Astrocyte of the spinal cord (primary cell): ENCODE measurements around the gene JMJD1C.

Experiments used
- DNase-seq: peaks from one replicate; pipeline ENCODE4 v3.0.0; 2011; ENCODE audit warnings: low read depth, low spot score
- H3K4me3 ChIP-seq: 2 replicates; pipeline ENCODE4 v1.5.1; 2011; ENCODE audit warnings: low read depth, mild to moderate bottlenecking, low read length, moderate library complexity
- in situ Hi-C: cut with HindIII; loops from 2 replicates; pipeline ENCODE4 v1.10.0; 2017; ENCODE audit warnings: low sequenced_read_pairs
- TF ChIP-seq, protein P1 (sequence below): IDR thresholded peaks from 2 replicates; pipeline ENCODE4 v1.5.1; 2012; ENCODE audit warnings: low read depth, mild to moderate bottlenecking, low read length, inconsistent platforms

JMJD1C gene

DNA sequence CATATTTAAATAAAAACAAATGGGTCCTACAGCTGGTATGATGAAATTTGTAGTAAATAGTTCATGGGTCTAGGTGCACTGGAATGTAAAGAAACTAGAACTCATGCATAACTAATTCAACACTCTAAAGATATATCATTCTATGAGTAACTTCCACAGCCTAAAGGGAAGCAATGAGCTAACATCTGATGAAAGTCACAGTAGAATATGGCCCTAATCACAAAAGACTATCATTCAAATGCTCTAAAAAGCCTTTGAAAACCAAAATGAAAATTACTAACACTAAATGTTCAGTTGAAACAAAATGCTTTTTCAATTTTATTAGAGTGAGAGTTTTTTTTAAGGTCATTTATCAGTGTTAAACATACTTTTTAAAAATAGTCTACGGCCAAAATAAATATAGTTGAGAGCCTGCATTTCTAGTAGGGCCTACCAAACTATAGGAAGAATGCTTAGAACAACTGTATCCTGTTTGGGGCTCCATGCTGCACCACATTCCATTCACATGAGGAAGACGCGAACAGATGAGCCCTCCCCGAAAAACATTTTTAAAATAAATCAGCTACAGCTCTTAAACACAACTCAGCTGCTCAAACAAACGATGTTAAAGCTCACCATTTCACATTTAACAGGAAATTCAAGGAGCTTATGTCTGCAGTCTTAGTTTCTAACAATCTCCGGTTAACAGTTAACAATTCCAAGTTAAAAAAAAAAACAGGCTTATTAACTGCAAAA lies 198.2 kb downstream of the JMJD1C start:
- peak; percentile 89 for DNase-seq
- TF ChIP-seq, protein P1, sequence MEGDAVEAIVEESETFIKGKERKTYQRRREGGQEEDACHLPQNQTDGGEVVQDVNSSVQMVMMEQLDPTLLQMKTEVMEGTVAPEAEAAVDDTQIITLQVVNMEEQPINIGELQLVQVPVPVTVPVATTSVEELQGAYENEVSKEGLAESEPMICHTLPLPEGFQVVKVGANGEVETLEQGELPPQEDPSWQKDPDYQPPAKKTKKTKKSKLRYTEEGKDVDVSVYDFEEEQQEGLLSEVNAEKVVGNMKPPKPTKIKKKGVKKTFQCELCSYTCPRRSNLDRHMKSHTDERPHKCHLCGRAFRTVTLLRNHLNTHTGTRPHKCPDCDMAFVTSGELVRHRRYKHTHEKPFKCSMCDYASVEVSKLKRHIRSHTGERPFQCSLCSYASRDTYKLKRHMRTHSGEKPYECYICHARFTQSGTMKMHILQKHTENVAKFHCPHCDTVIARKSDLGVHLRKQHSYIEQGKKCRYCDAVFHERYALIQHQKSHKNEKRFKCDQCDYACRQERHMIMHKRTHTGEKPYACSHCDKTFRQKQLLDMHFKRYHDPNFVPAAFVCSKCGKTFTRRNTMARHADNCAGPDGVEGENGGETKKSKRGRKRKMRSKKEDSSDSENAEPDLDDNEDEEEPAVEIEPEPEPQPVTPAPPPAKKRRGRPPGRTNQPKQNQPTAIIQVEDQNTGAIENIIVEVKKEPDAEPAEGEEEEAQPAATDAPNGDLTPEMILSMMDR = no peak
- H3K4me3 ChIP-seq = peak overlapping the region; percentile 79
- in situ Hi-C loops = no loop called here

DNA sequence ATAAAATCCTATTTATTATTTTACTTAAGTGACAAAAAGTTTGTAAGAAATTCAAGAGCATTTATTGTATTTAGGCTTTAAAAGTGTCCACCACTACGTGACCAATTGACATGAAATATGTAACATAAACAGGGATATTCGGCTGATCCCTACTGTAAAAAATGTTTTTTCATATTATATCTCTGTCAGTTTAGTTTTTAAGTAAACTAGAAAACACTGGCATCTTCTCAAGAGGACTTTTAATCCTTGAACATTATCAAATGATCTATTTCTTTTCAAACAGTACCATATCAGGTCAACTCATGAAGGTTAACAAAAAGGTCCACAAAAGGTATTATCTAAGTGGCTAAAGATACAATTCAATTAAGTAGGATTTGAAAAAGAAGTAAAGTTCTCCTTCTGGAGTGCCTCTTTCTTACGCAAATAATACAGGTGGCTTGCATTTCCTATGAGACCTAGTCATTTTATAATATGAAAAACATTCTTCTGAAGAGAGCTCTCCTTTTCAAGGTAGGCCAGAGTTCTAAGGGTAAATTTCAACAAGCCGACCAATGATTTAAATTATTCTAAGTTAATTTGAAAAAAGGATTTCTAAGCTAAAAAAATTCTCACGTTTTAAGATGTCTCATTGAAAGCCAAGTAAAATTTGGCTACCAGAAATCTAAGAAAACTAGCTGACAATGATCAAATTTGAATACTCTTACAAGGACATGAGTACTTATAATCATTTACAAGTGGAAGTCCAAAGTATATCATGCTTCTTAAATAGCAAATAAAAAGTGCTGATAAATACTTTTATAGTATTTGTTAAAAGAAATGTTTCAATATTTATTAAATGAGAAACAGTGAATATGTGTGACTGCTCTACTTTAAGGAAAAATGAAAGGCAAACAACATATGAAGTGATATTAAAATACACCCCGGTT lies 199.1 kb downstream of the JMJD1C start:
- DNase-seq = peak; percentile 50
- TF ChIP-seq, protein P1 = no peak
- in situ Hi-C loops = no loop called here
- peak overlapping the region; percentile 79 for H3K4me3 ChIP-seq

DNA sequence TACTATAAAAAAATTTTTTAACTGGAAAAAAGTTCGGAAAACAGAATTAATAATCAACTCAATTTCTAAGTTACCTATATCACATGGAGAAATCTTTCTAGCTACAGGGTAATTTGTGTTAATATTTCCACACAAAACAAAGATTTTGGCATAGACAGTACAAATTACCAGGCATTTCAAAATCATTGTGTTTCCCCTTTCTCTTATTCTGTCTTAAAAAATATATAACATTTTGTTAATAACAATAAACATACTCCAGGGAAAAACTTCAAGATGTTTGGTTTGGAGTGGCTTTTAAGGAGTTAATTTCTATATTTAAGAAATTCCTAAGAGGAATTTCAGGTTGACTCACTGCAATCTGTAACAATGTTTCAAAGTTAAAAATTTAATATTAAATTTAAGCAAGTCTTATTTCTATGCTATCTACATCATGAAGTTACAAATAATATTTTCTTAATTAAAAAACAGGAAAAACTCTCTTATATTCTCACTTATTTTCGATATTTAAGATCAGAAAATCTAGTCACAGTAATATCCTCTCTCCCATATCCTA lies 200.0 kb downstream of the JMJD1C start:
- peak overlapping the region; percentile 79 for H3K4me3 ChIP-seq
- in situ Hi-C loops = no loop called here
- TF ChIP-seq, protein P1 = no peak
- DNase-seq = peak; percentile 35

DNA sequence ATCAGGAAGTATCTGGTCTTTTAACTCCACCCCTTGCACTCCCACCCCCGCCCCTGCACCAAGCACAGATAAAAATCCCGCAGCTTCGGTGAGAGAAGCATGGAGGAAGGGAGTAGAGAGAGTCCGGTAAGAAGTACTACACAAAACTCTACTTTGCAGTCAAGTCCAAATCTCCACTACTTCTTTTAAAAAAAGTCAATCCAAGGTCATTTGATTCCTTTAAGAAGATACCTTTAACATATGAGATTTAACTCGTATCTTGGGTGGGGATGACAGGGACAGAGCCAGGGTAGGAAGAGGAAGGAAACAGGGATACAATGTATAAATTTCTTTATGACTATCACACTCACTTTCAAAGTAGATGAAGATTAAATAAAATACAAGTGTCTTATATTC lies 200.6 kb downstream of the JMJD1C start:
- TF ChIP-seq, protein P1 = no peak
- H3K4me3 ChIP-seq = peak overlapping the region; percentile 79
- in situ Hi-C loops = no loop called here
- DNase-seq = peak; percentile 72

DNA sequence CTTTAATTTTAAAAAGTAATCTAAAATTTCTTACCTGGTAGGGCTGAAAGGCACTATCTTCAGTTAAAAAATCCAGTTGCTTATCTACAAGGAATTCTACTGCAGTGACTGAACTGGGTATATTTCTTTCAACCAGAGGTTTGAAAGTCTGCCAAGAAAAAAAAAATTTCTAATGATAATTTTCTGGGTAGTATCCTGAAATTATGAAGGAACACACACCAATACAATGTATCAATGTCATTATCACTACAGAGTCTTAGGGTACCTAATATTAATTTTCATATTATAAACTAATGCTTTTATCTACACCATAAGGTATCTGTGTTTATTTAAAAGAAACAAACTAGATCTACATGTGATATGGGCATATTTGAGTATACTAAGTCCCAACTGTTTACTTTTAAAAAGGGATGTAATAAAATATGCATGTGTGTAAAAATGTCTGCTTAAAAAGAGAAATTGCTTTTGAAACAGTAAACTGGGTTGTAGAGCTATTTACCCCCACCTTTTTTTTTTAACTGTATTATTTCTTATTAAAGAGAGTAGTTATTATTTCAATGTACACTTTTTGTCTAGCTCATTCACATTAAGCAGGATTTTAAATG lies 201.1 kb downstream of the JMJD1C start:
- in situ Hi-C loops = no loop called here
- no peak for DNase-seq
- peak overlapping the region; percentile 79 for H3K4me3 ChIP-seq
- TF ChIP-seq, protein P1 = no peak

DNA sequence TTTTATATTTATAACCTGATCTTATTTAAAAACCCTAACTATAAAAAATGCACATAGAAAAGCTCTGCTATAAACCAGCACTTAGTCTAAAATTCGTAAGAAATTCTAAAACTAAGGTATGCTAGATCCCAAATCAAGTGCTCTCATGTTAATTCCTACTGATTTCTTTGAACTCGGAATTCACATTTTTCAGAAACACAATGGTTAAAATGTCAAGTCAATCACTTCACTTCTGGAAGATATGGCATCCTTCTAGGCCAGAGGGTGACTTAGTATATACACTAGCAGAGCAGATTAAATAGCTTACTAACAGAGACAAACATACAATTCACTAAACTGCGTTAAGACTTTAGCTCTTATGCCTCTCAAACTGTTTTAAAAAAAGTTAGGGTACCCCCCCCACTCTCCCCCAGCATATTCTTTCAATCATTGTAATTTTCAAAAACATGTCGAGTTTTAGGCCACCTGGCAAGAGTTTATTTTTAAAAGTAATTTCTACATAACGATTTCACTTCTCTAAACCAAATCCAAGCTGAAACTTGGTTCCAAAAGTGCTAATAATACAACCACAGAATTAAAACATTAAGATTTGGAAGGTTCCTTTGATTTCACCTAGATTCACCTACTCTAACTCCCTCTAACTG lies 203.2 kb downstream of the JMJD1C start:
- no peak overlapping the region for H3K4me3 ChIP-seq
- no peak for DNase-seq
- TF ChIP-seq, protein P1 = no peak
- in situ Hi-C loops = no loop called here
